Measurements from ENCODE around the gene NPLOC4. TPM values are rescaled to one million over a fixed set of nuclear protein-coding genes. Genes with fewer than 3 reads are reported as not detected.
"Not testable (repeated sequence)": the region's sequence is repeated elsewhere in the genome, so short reads cannot be mapped to it uniquely, and the experiment has no call there.

NPLOC4 gene
- polyA plus RNA-seq, 1 donor: 71.8 TPM

GRCh38 chr17:81534157-81535006 is 102.5 kb downstream of the NPLOC4 start:
- DNase-seq: no peak

GRCh38 chr17:81533339-81534141 is 103.4 kb downstream of the NPLOC4 start:
- DNase-seq: no peak

- DNase-seq: no peak
Observed at GRCh38 chr17:81532490-81533287, 104.2 kb downstream of the NPLOC4 start.

DNA sequence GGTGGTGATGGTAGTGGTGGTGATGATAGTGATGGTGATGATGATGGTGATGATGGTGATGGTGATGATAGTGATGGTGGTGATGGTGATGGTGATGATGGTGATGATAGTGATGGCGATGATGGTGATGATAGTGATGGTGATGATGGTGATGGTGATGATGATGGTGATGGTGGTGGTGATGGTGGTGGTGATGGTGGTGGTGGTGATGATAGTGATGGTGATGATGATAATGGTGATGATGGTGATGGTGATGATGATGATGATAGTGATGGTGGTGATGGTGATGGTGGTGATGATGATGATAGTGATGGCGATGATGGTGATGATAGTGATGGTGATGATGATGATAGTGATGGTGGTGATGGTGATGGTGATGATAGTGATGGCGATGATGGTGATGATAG is 104.9 kb downstream of the NPLOC4 start:
- DNase-seq: not testable (repeated sequence)

GRCh38 chr17:81531013-81531412 is 105.9 kb downstream of the NPLOC4 start:
- not testable (repeated sequence) for DNase-seq

GRCh38 chr17:81529437-81529803 is 107.5 kb downstream of the NPLOC4 start:
- DNase-seq: no peak

DNA sequence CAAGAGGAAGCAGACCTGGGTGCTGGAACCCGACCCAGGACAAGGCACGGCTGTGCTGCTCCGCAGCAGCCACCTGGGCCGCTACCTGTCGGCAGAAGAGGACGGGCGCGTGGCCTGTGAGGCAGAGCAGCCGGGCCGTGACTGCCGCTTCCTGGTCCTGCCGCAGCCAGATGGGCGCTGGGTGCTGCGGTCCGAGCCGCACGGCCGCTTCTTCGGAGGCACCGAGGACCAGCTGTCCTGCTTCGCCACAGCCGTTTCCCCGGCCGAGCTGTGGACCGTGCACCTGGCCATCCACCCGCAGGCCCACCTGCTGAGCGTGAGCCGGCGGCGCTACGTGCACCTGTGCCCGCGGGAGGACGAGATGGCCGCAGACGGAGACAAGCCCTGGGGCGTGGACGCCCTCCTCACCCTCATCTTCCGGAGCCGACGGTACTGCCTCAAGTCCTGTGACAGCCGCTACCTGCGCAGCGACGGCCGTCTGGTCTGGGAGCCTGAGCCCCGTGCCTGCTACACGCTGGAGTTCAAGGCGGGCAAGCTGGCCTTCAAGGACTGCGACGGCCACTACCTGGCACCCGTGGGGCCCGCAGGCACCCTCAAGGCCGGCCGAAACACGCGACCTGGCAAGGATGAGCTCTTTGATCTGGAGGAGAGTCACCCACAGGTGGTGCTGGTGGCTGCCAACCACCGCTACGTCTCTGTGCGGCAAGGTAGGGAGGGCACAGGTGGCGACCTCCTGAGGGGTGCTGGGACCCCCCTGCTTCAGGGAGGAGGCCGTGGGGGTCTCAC is 108.1 kb downstream of the NPLOC4 start:
- DNase-seq: no peak

- no peak for DNase-seq
Observed at GRCh38 chr17:81528384-81528650, 108.6 kb downstream of the NPLOC4 start.

- DNase-seq: no peak
Observed at GRCh38 chr17:81527591-81528383, 109.1 kb downstream of the NPLOC4 start, which contains the start of gene FSCN2. Gene FSCN2 (plus strand): TSS chr17:81528377. CDS start chr17:81528532, 155 bp downstream.

DNA sequence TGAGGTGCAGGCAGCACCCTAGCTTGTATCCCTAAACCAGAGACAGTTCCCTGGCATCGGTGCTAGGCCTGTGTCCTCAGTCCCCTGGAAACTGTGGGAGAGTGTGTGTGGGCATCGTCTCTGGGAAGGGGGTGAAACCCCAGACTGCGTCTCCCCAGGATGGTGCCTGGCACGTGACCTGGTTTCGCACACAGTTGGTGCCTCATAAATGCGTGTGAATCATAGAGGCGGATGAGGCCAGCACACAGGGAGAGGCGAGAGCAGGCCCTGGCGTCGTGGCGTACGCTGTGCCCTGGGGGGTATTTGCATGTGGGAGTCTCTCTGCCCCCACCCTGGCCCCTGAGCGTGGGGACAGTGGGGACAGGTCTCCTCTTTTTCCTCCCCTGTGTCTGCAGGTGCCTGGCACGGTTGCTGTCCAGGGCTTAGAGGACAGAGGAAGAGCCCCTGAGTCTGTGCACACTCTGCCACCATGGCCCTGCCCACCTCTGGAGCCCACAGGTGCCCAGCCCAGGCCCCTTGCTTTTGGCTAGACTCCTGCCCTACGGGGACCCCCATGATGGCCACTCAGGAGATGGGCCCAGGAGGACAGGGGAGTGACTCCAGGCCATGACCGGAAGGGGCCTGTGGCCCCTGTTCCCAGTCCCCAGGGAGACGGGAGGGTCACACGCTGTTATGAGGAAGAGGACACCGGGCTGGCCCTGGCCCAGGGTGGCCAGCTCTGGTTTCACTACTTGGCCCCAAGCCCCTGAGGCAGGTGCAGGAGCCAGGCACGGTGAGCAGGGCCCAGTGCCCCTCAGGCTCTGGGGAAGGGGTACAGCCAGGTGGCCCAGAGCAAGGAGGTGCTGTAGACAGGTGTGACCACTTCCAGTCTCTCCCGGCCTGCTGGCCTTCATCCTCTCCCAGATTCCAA is 110.0 kb downstream of the NPLOC4 start:
- DNase-seq: no peak

- DNase-seq: no peak
Observed at GRCh38 chr17:81524865-81525159, 112.1 kb downstream of the NPLOC4 start.

GRCh38 chr17:81524039-81524864 is 112.7 kb downstream of the NPLOC4 start:
- DNase-seq: no peak

- DNase-seq: no peak
Observed at GRCh38 chr17:81523402-81524038, 113.4 kb downstream of the NPLOC4 start.

DNA sequence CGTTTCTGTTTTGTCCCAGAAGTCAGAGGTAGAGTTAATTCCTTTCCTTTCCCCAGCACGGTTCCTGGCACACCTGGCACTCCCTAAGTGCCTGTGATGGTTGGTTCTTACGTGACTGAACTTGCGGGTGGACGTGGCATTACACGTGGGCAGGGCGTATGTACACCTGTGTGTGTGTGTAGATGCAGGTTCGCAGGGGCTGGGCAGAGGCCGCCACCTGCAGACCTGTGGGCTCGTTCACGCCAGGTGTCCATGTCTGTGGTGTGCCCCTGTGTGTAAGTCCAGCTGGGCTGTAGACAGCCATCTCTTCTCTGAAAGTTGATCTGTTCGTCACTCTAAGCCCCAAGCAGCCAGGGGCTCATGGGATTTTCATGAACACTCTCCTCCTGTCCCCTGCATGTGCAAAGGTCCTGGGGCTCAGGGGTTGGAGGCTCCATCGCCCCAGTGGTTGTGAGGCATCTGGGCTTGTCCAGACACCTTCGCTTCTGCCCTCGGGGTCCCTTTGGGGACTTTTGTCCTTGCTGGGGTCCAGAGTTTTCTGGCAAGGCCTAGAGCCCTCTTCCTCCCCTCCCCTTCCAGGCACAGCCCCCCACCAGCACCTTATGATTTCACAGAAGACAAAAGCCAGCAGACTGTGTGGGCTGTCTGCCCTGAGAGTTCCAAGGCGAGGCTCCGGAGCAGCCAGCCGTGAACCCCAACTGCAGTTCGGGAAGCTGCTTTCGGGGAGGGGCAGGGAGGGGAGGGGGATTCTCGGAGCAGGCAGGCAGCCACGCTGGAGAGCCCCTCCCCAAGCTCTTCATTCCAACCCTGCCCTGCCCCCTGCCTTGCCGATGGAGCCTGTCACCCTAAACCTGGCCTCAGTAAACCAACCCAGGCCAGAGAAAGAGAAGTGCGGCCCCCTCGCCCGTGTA is 114.2 kb downstream of the NPLOC4 start:
- DNase-seq: peak; percentile 84

GRCh38 chr17:81520021-81520901 is 116.7 kb downstream of the NPLOC4 start:
- DNase-seq: no peak

DNA sequence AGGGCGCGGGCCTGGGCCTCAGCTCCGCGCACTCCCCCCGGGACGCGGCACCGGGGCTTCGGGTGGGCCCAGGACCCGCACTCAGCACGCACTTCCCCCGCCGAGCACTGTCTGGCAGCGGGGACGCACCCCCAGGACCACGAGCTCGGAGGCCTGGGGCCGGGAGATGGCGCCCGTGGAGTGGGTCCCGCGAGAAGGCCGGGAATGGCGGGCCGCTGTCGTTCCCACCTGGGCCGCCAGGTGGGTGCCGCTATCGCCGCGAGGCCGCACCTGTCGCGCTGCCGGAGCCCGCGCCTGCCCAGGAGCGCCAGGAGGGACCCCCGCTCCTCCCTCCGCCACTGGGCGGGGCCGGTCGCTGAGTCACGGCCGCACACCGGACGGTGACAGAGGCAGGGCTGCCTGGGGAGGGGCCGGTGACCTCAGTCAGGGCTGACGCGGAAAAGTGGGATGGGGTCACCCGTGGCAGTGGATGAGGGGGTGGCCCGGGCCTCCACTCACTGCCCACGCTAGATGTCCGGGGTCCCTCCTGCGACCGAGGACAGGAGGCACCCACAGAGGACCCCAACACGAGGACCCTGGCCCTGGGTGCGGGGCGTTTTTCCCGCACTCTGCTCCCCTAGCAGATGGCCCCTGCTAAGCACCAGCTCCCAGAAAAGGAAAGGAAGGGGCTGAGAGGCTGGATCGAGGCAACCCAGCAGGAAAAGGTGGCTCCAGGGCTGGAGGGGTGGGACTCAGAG is 117.5 kb downstream of the NPLOC4 start:
- no peak for DNase-seq
